ENCODE results near the gene LTO1.

LTO1 gene

DNA sequence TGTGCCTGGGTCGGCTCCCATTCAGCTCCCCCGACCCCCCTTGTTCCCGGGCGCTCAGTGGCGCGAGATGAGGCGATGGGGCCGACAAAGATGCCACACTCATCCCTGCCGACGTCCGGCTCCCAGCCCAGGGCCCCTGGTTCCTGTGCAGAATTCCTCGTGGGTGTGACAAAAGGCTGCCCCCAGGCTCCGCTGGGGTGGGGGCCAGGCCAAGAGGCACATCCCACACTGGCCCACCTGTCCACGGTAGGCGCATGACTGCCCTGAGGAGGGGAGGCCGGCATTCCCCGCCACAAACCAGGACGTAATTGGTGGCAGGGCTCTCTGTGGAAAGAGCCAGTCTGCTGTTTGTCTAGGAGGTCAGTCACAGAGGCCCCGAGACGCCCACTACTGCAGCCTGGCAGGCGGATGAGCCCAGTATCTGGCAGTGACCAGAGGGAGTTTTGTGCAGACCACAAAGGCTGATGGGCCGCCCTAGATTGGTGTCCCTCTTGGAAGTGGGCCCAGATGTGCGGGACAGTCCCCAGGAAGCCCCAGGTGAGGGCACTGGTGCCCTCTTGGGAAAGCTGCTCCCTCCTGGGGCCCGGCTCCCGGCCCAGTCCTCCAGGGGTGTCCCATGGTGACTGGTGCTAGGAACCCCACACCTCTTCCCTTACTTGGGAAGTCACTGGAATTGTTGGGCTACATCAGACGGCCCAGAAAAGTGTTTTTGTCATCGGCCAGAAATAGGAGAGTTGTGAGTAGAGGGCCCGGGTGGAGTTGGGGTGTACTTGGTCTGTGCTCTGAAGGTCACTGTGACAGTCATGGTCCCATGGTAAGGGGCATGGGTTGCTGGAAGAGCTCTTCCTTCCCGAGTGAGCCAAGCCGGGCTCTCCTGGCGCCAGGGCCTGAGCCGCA is 28.4 kb downstream of the LTO1 start:
- DNase-seq (ENCODE audit: low read depth in 3 of 3, low spot score in 1 of 3), result no peak

DNA sequence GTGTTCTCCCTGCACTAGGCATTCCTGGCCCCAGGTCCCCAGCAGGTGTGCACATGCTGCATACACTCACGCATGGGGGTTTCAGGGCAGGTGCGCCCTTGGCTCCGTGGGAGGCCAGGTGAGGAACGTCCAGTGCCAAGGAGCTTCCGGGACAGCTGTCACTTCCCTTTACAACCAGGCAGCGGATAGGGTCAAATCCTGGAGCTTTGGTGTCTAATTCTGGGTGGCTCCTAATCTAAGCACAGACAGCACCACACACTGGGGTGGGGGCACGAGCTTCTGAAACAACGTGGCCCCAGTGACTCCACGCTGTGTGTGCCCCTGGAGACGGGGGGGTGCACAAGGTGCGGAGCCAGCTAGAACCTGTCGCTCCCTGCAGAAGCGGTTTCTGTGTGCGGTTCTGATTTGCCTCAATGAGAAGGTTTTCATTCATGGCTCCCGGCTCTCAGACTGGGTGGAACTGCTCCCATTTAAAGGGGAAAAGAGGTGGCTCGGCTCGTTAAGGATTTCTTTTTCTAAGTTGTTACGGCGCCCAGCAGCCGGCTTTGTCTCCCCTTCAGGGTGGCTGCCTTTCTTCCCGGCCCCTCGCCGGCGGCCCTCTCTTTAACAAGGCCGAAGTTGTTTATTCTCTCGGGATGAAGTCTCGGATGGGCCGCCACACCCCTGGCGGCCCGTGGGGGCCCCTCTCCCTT is 29.2 kb downstream of the LTO1 start:
- DNase-seq (ENCODE audit: low read depth in 3 of 3, low spot score in 1 of 3), result no peak

DNA sequence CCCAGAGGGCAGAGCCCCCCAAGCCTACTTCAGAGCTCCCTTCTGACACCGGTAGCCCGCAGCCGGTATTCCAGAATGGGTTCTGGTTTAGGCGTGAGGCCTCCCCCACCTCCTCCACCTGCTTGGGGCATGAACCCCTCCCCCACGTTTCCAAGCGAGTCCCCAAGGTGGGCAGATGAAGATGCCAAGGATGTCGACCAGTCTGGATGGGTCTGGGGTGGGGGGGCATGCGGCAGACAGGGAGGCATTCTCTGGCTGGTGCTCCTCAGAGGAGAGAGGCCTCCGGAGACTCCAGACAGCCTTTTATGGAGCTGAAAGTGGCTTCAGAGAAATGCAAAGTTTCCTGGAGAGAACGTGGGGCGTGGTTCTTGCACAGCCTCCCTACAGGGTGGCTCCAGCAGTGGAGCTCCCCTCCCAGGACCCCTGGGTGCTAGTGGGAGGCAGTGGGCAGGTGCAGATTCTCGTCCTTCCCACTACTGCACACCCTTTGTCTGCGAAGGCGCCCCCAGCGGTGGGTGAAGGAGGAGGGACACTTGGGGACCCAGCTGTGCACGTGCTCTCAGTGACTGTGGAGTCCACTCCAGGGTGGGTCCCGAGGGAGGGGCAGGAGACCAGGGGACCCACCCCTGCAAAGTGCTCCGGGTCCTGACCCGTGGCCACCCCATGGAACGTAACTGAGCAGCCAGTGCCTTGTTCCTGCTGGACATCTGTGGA is 30.0 kb downstream of the LTO1 start:
- DNase-seq (ENCODE audit: low read depth in 3 of 3, low spot score in 1 of 3), result no peak

DNA sequence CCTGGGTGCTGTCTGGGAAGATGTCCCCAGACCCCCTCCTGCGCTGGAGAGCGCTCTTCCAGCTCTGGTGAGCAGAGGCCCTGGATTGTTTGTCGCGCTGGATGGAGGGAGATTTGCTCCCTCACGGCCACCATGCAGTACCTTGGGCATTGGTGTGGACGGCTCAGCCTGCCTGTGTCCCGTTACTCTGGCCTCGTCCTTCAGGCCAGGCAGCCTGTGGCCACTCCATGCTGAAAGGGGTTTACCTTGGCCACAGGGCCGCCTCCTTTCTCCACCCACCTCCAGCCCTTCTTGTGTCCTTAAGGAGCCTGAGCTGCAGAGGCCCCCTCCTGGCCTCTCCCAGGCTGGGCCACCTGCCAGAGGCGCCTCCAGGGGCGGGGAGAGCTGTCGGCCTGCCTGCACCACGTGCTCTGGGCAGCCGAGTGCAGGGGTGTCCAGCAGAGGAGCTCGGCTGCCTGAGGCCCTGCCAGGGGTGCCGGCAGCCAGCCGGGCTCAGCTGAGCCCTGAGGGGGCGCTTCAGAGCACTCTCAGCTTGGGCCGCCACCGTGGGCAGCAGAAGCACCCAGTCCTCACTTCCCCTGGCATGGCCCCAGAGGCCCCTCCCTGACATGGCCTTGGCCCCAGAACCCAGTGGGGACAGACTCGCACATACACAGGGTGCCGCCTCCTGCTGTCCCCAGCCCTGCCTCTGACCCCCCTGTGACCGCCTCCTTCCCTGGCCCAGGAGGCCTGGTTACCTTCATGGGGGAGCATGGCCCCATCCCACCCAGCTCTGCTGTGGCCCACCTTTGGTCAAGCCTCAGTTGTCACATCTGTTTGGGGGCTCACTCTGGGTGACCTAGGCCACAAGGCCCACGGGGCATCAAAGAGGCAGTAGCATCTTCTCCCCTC is 30.8 kb downstream of the LTO1 start:
- DNase-seq (ENCODE audit: low read depth in 3 of 3, low spot score in 1 of 3), result no peak

- DNase-seq (ENCODE audit: low read depth in 3 of 3, low spot score in 1 of 3), result no peak
These were observed 31.5 kb downstream of the LTO1 start for GRCh38 chr11:69643646-69644045.

DNA sequence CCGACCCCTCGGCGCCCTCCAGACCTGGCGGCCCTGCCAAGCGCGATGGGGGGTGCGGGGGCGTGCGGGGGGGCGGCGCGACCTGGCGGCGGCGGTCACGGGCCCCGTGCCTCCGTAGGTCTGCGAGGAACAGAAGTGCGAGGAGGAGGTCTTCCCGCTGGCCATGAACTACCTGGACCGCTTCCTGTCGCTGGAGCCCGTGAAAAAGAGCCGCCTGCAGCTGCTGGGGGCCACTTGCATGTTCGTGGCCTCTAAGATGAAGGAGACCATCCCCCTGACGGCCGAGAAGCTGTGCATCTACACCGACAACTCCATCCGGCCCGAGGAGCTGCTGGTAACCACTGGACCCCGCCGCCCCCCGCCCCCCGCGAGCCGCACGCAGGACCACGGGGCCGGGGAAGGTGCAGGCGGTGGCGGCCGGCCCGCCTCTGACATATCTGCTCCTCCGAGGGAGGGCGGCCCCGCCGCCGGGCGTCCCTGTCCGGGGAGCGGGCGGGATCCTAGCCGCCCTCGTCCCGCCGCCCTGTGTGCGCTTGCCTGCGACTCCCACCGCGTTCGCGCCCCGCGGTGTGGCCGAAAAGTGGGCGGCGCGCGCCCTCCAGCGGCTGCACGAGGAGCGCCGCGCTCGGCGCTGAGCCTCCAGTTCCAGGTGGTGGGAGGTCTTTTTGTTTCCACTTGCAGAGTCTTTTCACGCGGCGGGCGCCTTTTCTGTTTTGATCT is 32.1 kb downstream of the LTO1 start:
- peak; percentile 19 to 78 (median 57) for DNase-seq (ENCODE audit: low read depth in 3 of 3, low spot score in 1 of 3)

- DNase-seq (ENCODE audit: low read depth in 3 of 3, low spot score in 1 of 3), result peak in 2 of 3 donors; percentile 13 to 53
These were observed 32.6 kb downstream of the LTO1 start for GRCh38 chr11:69642549-69642912.

DNA sequence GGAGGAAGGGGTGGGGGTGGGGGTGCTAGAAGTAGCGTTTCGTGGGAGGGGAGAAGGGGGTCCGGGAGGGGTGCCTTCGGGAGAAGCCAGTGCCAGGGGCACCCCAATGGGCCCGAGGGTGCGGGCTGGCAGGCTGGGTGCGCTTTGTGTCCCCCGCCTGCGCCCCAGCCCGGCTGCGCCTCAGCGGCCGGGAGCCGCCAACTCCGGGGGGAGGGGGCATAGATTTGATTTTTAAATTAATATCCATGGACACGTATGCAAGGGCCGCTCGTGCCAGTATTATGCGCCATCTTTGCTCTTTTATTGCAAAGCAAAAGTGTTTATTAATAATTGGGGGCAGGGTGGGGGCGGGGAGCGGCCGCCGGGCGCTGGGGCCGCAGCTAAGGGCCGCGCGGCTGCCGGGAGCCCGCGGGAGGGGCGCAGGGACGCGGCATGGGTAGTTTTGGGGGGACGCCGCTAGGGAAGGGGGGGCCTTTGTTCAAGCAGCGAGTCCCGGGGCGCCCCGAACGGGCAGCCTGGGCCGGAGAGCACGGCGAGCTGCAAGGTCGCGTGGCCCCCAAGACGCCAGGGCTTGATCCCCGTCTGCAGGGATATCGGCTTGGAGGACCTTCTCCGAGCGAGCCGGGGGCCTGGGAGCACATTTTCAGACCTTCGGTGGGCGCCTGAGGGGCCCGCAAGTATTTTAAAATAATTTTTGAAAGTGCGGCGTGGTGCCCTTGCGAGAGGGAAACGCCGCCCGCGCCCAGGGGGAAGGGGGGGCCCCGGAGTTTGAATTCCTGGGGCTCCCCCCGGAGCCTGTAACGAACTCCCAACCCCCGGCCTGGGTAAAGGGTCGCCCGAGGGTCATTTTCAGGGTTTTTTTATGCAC is 33.2 kb downstream of the LTO1 start:
- DNase-seq (ENCODE audit: low read depth in 3 of 3, low spot score in 1 of 3), result no peak

- peak in 1 of 3 donors; percentile 22 for DNase-seq (ENCODE audit: low read depth in 3 of 3, low spot score in 1 of 3)
These were observed 34.1 kb downstream of the LTO1 start, which contains the start of gene CCND1 for GRCh38 chr11:69640995-69641581. Gene CCND1 (plus strand): TSS chr11:69641156. CDS start chr11:69641314, 158 bp downstream.

- DNase-seq (ENCODE audit: low read depth in 3 of 3, low spot score in 1 of 3), result no peak
These were observed 34.7 kb downstream of the LTO1 start for GRCh38 chr11:69640260-69640994.

- DNase-seq (ENCODE audit: low read depth in 3 of 3, low spot score in 1 of 3), result no peak
These were observed 35.3 kb downstream of the LTO1 start for GRCh38 chr11:69639831-69640230.

GRCh38 chr11:69638941-69639681 is 36.0 kb downstream of the LTO1 start:
- no peak for DNase-seq (ENCODE audit: low read depth in 3 of 3, low spot score in 1 of 3)

DNA sequence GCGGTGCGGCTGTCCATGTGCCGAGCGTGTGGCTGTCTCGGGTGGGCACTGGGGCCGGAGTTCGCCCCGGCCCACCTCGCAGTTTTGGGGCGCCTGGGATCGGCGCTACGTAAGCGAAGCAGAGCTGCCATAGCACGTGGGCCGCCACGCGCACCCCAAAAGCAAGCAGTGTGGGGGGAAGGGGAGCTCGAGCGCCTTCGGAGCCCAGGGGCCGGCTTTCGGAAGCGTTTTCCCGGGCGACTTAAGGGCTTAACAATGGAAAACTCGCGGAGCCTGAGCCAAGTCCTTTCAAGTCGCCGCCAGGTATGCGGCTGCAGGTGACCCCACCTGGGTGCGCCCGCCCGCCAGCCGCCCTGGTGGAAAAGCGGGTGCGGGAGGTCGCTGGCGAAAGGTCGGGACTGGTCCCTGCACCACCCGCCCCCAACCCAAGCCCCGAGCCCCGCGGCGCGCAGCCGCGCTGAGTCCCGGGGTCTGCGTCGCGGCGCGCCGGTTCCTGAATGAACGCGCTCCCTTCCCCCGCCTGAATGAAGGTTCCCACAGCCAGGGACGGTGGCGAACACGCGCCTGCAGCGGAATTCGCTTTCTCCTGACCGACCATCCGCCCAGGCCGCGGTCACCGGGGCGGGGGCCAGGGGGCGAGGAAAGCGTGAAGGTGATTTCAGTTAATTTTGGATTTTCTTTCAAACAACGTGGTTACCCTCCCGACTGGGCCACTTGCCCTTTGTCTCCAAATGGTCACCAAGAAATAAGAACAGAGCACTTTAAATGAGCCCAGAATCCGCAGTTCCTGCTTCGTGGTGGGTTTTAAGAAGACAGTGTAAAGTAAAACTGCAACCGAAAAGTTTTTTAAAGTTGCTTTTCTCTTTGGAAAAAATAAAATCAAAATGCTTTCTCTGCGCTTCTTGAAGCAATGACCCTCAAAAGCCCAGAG is 36.9 kb downstream of the LTO1 start:
- DNase-seq (ENCODE audit: low read depth in 3 of 3, low spot score in 1 of 3), result no peak

DNA sequence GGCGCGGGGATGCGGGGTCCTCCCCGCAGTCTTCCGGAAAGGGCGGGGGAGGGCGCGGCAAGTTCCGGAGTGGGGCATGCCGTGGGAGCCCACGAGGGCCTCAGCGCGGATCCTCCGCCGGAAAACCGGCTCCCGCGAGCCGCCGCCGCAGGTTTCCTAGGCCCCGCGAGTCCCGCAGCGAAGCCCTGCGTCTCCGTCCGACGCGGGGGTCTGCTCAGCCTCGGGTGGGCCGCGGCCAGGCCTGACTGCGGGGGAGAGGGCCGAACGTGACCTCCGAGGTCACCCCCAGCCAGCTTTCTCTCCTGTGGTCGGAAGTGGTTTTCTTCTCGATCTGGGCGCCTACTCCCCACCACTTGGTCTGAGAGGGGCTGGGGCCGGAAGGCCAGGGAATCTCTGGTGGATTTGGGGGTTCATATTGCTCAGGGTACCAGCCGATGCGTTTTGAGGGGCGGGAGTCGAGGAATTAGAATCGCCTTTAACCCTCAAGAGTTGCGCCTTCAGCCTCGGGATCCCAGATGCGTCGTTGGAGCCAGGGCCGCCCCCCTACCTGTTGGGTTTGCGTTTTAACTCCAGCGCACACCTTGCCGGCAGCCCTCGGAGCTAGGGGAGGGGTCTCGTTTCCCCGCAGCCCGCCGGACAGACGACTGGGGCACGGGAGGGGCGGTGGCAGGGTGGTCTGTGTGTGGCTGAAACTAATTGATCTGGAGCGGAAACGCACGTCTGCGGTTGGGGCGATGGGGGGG is 37.8 kb downstream of the LTO1 start:
- no peak for DNase-seq (ENCODE audit: low read depth in 3 of 3, low spot score in 1 of 3)

DNA sequence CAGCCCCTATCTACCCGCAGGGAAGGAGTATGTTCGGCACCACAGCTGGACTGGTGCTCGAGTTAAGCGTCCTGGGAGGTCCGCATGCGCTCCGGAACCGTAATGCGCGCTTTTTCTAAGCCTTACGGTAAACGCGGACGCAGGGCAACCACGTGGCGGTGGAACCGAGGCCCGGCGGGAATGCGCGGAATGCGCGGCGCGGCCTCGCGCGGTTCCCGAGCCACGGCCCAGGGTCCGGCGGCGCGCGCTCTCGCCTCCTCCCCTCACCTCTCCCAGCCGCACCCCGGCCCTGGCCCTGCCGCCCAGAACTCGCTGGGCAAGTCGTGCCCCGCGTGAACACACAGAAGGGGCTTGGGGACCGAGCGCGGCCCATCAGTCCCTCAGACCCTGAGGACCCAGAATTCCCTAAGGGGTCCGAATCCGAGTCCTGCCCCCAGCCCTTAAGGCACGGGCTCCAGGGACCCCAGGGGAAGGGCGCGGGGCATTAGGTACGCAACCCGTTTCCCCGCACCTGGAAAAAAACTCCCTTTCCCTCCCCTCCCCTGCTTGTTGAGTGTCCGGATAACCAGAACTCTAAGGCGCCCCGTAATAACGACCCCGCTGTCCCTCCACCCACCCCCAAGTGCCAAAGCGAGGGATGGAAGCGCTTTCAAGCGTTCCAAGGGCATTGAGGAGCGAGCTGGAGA is 38.5 kb downstream of the LTO1 start:
- no peak for DNase-seq (ENCODE audit: low read depth in 3 of 3, low spot score in 1 of 3)

Measured in stimulated activated CD4-positive, alpha-beta T cell treated with anti-CD3 and anti-CD28 coated beads, TNF-alpha, amount 100 ng/mL, for 1 hour (primary cell).